Neural crest cell (in vitro differentiated cells): ENCODE data around the gene EFCAB14. TPM values are rescaled to one million over a fixed set of nuclear protein-coding genes. Genes with fewer than 3 reads are reported as not detected.
"Not testable (repeated sequence)": the region's sequence is repeated elsewhere in the genome, so short reads cannot be mapped to it uniquely, and the experiment has no call there.

ENCODE experiments used
- DNase-seq: peaks from one replicate; pipeline ENCODE4 v3.0.0; 2021; ENCODE audit warnings: low read depth, mixed read lengths, low spot score
- H3K27ac Mint-ChIP-seq: one replicate; pipeline ENCODE4 v1.8.0; 2021; ENCODE audit warnings: mild to moderate bottlenecking, mixed read lengths; ENCODE audit not compliant: unreplicated experiment
- H3K27me3 Mint-ChIP-seq: 2 replicates; pipeline ENCODE4 v1.8.0; 2021; ENCODE audit warnings: low read depth, mild to moderate bottlenecking, mixed read lengths
- H3K36me3 Mint-ChIP-seq: 2 replicates; pipeline ENCODE4 v1.8.0; 2021; ENCODE audit warnings: low read depth, mild to moderate bottlenecking, mixed read lengths
- H3K4me1 Mint-ChIP-seq: 2 replicates; pipeline ENCODE4 v1.8.0; 2021; ENCODE audit warnings: mixed read lengths
- H3K4me3 Mint-ChIP-seq: one replicate; pipeline ENCODE4 v1.8.0; 2021; ENCODE audit warnings: mild to moderate bottlenecking, mixed read lengths
- H3K9me3 Mint-ChIP-seq: 2 replicates; pipeline ENCODE4 v1.8.0; 2021; ENCODE audit warnings: mixed read lengths
- CTCF ChIP-seq: fragments of 200-600 bp; sonication (generic); conservative IDR thresholded peaks from 2 replicates; pipeline ENCODE4 v1.5.0; 2021; ENCODE audit warnings: antibody characterized with exemption, mild to moderate bottlenecking
- total RNA-seq: library from RNA; stranded (reverse); gene quantifications from 2 replicates; pipeline ENCODE4 v1.2.1, GENCODE V29; 2021

Gene EFCAB14
- total RNA-seq, 1 donor from 2014 or later, result 33.1 TPM

DNA sequence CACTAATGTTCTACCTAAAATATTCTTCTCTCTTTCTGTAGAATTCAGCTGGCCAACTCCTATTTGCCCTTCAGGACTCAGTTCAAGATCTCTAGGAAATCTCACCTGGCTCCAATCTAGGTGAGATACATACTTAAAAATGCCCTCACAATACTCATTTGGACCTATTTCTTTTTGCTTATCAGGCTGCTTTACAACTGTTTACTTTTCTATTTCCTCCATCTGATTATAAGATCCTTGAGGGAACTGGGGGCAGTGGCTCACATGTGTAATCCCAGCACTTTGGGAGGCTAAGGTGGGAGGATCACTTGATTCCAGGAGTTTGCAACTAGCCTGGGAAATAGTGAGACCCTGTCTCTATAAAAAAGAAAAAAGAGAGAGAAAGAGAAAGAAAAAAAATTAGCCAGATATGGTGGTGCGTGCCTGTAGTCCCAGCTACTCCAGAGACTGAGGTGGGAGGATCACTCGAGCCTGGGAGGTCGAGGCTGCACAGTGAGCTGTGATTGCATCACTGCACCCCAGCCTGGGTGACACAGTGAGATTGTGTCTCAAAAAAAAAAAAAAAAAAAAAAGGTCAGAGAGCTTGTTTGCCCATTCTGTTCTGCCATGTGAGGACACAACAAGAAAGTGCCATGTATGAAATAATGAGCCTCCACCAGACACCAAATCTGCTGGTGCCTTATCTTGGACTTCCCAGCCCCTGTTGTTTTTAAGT lies 14.8 kb downstream of the EFCAB14 start:
- peak overlapping the region; percentile 67 for H3K27ac Mint-ChIP-seq
- no peak overlapping the region for H3K4me3 Mint-ChIP-seq
- DNase-seq, result no peak
- peaks cover under 1% of the 10 kb centered on the region for H3K36me3 Mint-ChIP-seq
- no peak for TF ChIP-seq CTCF
- no peaks in the 10 kb centered on the region for H3K9me3 Mint-ChIP-seq
- H3K27me3 Mint-ChIP-seq, result no peaks in the 10 kb centered on the region
- no peaks in the 10 kb centered on the region for H3K4me1 Mint-ChIP-seq

GRCh38 chr1:46699666-46700065 lies 19.2 kb downstream of the EFCAB14 start:
- H3K36me3 Mint-ChIP-seq, result peaks cover 9% of the 10 kb centered on the region
- H3K27me3 Mint-ChIP-seq, result no peaks in the 10 kb centered on the region
- H3K4me3 Mint-ChIP-seq, result no peak overlapping the region
- DNase-seq, result no peak
- H3K9me3 Mint-ChIP-seq, result no peaks in the 10 kb centered on the region
- no peaks in the 10 kb centered on the region for H3K4me1 Mint-ChIP-seq
- no peak for TF ChIP-seq CTCF
- no peak overlapping the region for H3K27ac Mint-ChIP-seq

GRCh38 chr1:46697053-46697452 lies 21.9 kb downstream of the EFCAB14 start:
- Mint-ChIP-seq H3K9me3 (no peaks in the 10 kb centered on the region), H3K27me3 (no peaks in the 10 kb centered on the region), H3K4me3 (no peak overlapping the region), H3K27ac (no peak overlapping the region), H3K4me1 (no peaks in the 10 kb centered on the region), H3K36me3 (peaks cover 9% of the 10 kb centered on the region)
- DNase-seq, result no peak
- no peak for TF ChIP-seq CTCF

DNA sequence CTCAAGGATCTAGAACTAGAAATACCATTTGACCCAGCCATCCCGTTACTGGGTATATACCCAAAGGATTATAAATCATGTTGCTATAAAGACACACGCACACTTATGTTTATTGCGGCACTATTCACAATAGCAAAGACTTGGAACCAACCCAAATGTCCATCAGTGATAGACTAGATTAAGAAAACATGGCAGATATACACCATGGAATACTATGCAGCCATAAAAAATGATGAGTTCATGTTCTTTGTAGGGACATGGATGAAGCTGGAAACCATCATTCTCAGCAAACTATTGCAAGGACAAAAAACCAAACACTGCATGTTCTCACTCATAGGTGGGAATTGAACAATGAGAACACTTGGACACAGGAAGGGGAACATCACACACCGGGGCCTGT lies 24.2 kb downstream of the EFCAB14 start:
- DNase-seq, H3K4me3 Mint-ChIP-seq, H3K9me3 Mint-ChIP-seq, H3K27me3 Mint-ChIP-seq, H3K27ac Mint-ChIP-seq, H3K36me3 Mint-ChIP-seq, H3K4me1 Mint-ChIP-seq: not testable (repeated sequence)

GRCh38 chr1:46692811-46693770 lies 25.8 kb downstream of the EFCAB14 start:
- no peak for TF ChIP-seq CTCF
- DNase-seq, result no peak
- H3K27ac Mint-ChIP-seq, result peak overlapping the region; percentile 35
- no peak overlapping the region for H3K4me3 Mint-ChIP-seq
- H3K4me1 Mint-ChIP-seq, result no peaks in the 10 kb centered on the region
- H3K27me3 Mint-ChIP-seq, result no peaks in the 10 kb centered on the region
- H3K9me3 Mint-ChIP-seq, result no peaks in the 10 kb centered on the region
- peaks cover 9% of the 10 kb centered on the region for H3K36me3 Mint-ChIP-seq
